ENCODE measurements around the gene FASLG.

The FASLG gene

DNA sequence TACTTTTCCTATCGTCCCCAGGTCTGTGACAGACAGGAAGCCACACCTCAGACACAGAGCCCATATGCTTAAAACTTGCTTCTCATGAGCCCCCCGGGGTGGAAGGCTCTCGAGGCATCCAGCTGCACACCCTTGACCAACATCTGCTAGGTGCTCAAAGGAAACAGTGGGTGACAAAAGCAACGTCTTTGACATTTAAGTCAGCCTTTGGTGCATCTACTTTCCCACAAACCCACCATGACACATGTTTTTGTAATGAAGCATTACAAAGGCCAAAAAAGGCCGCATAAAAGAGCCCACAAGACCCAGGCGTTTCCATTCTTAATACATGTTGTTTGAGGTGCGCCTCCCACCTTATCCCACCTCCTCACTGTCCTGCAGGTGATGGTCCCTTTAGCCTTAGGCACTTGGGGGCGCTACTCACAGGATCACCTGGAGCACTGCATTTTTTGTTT is 11.8 kb upstream of the FASLG start:
- no peak overlapping the region for H3K27ac ChIP-seq (ENCODE audit: low read length)

DNA sequence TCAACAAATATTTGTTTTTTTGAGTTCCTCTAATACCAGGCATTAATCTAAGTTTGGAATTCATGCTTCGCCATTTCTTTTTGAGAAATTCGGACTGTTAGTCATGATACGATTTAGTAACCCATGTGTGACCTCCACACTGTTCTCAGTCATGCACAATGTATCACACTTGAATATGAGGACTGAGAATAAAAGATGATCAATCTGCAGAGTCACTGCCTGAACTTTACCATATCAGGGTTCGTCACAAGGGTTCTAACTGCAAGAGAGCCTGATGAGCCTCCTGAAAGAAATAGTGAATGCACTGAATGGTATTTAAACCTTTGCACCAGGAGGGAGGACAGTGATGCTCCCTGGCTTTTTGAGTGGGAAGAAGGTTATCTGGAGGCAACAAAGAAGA is 10.9 kb upstream of the FASLG start:
- Histone ChIP-seq H3K9me3 (ENCODE audit: control insufficient read depth in 1 of 2, low read length in 2 of 2) (no peaks in the 10 kb centered on the region), H3K27me3 (ENCODE audit: low read depth, low read length) (no peaks in the 10 kb centered on the region), H3K36me3 (ENCODE audit: control insufficient read depth in 1 of 2, insufficient read depth in 2 of 2, low read length in 2 of 2) (no peaks in the 10 kb centered on the region), H3K27ac (ENCODE audit: low read length) (no peak overlapping the region), H3K4me3 (ENCODE audit: low read depth in 1 of 2, low read length in 2 of 2) (no peak overlapping the region), H3K4me1 (ENCODE audit: control insufficient read depth in 1 of 2, insufficient read depth in 2 of 2, low read length in 2 of 2) (no peaks in the 10 kb centered on the region)

More for the DNA sequence above, 11.8 kb upstream of the FASLG start:
- H3K27me3 ChIP-seq (ENCODE audit: low read depth, low read length), result no peaks in the 10 kb centered on the region
- no peaks in the 10 kb centered on the region for H3K4me1 ChIP-seq (ENCODE audit: control insufficient read depth in 1 of 2, insufficient read depth in 2 of 2, low read length in 2 of 2)
- H3K36me3 ChIP-seq (ENCODE audit: control insufficient read depth in 1 of 2, insufficient read depth in 2 of 2, low read length in 2 of 2), result no peaks in the 10 kb centered on the region
- H3K9me3 ChIP-seq (ENCODE audit: control insufficient read depth in 1 of 2, low read length in 2 of 2), result no peaks in the 10 kb centered on the region
- no peak overlapping the region for H3K4me3 ChIP-seq (ENCODE audit: low read depth in 1 of 2, low read length in 2 of 2)

DNA sequence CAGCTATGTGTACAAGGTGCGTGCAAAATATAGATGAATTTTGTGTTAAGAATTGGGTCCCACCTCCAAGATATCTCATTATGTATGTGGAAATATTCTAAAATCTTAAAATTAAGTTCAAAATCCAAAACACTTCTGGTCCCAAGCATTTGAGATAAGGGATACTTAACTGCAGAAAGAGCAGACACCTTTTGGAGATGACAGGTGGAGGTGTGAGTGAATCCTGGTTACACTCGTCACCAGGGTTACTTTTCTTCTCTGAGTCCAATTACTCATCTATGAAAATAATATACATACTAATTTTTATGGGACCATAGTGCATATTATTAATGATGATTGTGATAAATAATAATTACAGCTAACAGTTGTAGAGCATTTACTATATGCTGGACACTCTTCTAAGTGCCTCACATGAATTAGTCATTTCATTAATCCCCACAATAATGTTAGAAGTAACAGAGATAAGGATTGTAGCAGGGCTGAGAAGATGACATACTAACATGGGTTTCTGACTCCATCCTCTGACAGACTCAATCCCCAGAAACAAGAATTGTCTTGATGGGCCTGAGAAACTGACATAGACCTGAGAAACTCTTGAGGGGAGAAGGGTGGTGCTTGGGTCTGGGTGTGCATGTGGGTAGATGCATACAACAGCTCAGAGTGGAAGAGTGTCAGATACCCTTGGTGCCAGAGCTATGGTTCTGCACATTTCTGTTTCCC is 8.3 kb upstream of the FASLG start:
- H3K4me1 ChIP-seq (ENCODE audit: control insufficient read depth in 1 of 2, insufficient read depth in 2 of 2, low read length in 2 of 2), result no peaks in the 10 kb centered on the region
- H3K27me3 ChIP-seq (ENCODE audit: low read depth, low read length), result no peaks in the 10 kb centered on the region
- no peaks in the 10 kb centered on the region for H3K9me3 ChIP-seq (ENCODE audit: control insufficient read depth in 1 of 2, low read length in 2 of 2)
- H3K36me3 ChIP-seq (ENCODE audit: control insufficient read depth in 1 of 2, insufficient read depth in 2 of 2, low read length in 2 of 2), result no peaks in the 10 kb centered on the region
- no peak overlapping the region for H3K27ac ChIP-seq (ENCODE audit: low read length)
- no peak overlapping the region for H3K4me3 ChIP-seq (ENCODE audit: low read depth in 1 of 2, low read length in 2 of 2)

DNA sequence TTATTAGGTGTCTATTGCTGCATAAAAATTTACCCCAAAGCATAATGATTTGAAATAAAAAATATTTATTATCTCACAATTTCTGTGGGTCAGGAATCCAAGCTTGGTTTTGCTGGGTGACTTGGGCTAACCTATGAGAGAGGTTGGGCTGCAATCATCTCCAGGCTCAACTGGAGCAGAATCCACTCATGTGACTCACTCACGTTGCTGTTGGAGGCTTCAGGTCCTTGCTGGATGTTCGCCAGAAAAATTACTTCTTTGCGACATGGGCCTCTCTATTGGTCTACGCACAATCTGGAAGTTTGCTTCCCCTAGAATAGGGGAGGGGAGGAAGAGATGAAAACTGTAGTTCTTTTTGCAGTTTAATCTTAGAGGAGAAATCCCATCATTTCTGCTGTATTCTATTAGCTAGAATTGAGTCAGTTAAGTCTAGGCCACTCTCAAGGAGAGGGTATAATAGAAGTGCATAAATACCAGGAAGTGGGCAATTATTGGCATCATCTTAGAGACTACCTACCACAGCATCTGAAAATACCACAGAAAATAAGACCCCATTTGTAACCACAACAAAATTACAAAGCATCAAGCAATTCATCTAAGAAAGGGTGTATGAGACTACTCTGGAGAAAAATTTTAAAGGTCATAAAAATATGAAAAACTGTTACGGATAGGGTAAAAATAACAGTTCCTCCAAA is 5.7 kb upstream of the FASLG start:
- Histone ChIP-seq H3K36me3 (ENCODE audit: control insufficient read depth in 1 of 2, insufficient read depth in 2 of 2, low read length in 2 of 2) (no peaks in the 10 kb centered on the region), H3K27ac (ENCODE audit: low read length) (no peak overlapping the region), H3K4me3 (ENCODE audit: low read depth in 1 of 2, low read length in 2 of 2) (no peak overlapping the region), H3K9me3 (ENCODE audit: control insufficient read depth in 1 of 2, low read length in 2 of 2) (no peaks in the 10 kb centered on the region), H3K4me1 (ENCODE audit: control insufficient read depth in 1 of 2, insufficient read depth in 2 of 2, low read length in 2 of 2) (no peaks in the 10 kb centered on the region), H3K27me3 (ENCODE audit: low read depth, low read length) (no peaks in the 10 kb centered on the region)

DNA sequence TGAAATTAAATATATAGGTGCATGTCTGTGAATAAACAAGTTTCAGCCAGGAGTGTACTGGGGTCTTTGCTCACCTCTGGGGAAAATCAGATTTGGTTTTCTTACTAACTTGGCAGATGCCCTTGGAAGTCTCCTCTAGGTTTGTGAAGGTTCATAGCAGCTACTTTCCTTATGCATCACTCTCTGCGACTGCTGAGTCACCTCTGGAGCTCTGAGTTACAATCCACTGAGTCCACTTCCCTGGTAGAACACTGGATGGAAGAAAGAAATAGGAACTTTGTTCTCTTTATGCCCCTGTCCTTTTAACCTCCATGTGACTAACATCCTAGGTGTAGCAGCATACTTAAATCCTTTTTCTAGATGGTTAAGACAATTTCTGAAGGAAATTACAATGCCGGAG is 4.4 kb upstream of the FASLG start:
- no peaks in the 10 kb centered on the region for H3K27me3 ChIP-seq (ENCODE audit: low read depth, low read length)
- no peaks in the 10 kb centered on the region for H3K4me1 ChIP-seq (ENCODE audit: control insufficient read depth in 1 of 2, insufficient read depth in 2 of 2, low read length in 2 of 2)
- H3K36me3 ChIP-seq (ENCODE audit: control insufficient read depth in 1 of 2, insufficient read depth in 2 of 2, low read length in 2 of 2), result no peaks in the 10 kb centered on the region
- H3K27ac ChIP-seq (ENCODE audit: low read length), result no peak overlapping the region
- H3K4me3 ChIP-seq (ENCODE audit: low read depth in 1 of 2, low read length in 2 of 2), result no peak overlapping the region
- H3K9me3 ChIP-seq (ENCODE audit: control insufficient read depth in 1 of 2, low read length in 2 of 2), result no peaks in the 10 kb centered on the region

DNA sequence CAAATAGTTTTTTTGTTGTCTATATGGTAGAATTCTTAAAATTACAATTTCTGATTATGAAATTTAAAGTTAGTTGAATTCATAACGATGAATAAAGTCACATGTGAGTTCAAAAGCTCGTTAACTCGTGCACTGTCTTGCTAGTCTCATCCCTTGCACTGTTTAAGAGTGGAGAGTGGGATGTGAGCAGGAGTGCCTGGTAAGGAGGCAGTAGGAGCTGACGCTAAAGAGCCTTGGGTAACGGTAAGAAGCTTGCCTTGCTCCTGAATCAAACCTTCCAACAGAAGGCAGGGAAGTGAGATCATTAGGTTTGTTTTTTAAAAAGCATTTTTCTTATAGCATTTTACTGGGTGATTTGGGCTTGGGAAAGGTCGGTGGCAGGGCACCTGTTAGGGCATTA is 2.3 kb upstream of the FASLG start:
- H3K4me3 ChIP-seq (ENCODE audit: low read depth in 1 of 2, low read length in 2 of 2), result no peak overlapping the region
- no peaks in the 10 kb centered on the region for H3K27me3 ChIP-seq (ENCODE audit: low read depth, low read length)
- H3K36me3 ChIP-seq (ENCODE audit: control insufficient read depth in 1 of 2, insufficient read depth in 2 of 2, low read length in 2 of 2), result no peaks in the 10 kb centered on the region
- no peaks in the 10 kb centered on the region for H3K4me1 ChIP-seq (ENCODE audit: control insufficient read depth in 1 of 2, insufficient read depth in 2 of 2, low read length in 2 of 2)
- no peak overlapping the region for H3K27ac ChIP-seq (ENCODE audit: low read length)
- H3K9me3 ChIP-seq (ENCODE audit: control insufficient read depth in 1 of 2, low read length in 2 of 2), result no peaks in the 10 kb centered on the region

DNA sequence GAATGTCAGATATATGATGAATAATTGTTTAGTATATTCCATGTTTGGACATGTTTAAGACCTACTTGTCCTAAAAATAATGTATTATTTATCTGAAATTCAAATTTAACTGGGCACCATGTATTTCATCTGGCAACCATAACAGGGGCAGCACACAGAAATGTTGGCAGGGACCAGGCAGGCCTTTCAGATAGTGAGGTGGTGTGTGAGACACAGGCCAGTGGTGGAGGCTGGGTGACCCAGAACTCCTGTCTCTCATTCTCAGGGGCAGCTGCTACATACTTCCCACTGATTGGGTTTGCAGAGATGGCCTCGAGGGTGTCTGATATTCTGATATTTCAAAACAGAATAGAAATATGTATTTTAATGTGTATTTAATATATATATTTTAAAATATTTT is 1.3 kb upstream of the FASLG start:
- no peak overlapping the region for H3K4me3 ChIP-seq (ENCODE audit: low read depth in 1 of 2, low read length in 2 of 2)
- H3K27ac ChIP-seq (ENCODE audit: low read length), result no peak overlapping the region
- no peaks in the 10 kb centered on the region for H3K9me3 ChIP-seq (ENCODE audit: control insufficient read depth in 1 of 2, low read length in 2 of 2)
- no peaks in the 10 kb centered on the region for H3K4me1 ChIP-seq (ENCODE audit: control insufficient read depth in 1 of 2, insufficient read depth in 2 of 2, low read length in 2 of 2)
- no peaks in the 10 kb centered on the region for H3K27me3 ChIP-seq (ENCODE audit: low read depth, low read length)
- H3K36me3 ChIP-seq (ENCODE audit: control insufficient read depth in 1 of 2, insufficient read depth in 2 of 2, low read length in 2 of 2), result no peaks in the 10 kb centered on the region

DNA sequence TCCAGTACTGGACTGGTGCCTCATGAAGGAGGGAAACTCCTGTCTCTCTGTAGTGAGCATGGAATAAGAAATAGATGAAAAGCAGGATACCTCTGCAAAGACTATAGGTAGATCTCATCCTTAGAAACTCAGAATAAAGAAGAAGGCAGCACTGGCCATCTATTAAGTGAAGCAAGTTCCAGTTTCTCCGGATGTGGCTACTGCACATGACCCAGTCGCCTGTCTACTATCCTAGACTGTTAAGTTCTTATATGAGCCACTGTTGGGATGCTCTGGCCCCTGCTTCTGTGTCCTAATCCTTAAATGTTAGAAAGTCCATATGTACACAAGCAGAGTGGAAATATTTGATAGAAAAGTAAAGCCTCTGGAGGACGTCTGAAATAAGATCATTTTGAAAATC is 2.2 kb downstream of the FASLG start:
- Histone ChIP-seq H3K9me3 (ENCODE audit: control insufficient read depth in 1 of 2, low read length in 2 of 2) (no peaks in the 10 kb centered on the region), H3K27me3 (ENCODE audit: low read depth, low read length) (no peaks in the 10 kb centered on the region), H3K36me3 (ENCODE audit: control insufficient read depth in 1 of 2, insufficient read depth in 2 of 2, low read length in 2 of 2) (no peaks in the 10 kb centered on the region), H3K4me3 (ENCODE audit: low read depth in 1 of 2, low read length in 2 of 2) (no peak overlapping the region), H3K4me1 (ENCODE audit: control insufficient read depth in 1 of 2, insufficient read depth in 2 of 2, low read length in 2 of 2) (no peaks in the 10 kb centered on the region), H3K27ac (ENCODE audit: low read length) (no peak overlapping the region)

DNA sequence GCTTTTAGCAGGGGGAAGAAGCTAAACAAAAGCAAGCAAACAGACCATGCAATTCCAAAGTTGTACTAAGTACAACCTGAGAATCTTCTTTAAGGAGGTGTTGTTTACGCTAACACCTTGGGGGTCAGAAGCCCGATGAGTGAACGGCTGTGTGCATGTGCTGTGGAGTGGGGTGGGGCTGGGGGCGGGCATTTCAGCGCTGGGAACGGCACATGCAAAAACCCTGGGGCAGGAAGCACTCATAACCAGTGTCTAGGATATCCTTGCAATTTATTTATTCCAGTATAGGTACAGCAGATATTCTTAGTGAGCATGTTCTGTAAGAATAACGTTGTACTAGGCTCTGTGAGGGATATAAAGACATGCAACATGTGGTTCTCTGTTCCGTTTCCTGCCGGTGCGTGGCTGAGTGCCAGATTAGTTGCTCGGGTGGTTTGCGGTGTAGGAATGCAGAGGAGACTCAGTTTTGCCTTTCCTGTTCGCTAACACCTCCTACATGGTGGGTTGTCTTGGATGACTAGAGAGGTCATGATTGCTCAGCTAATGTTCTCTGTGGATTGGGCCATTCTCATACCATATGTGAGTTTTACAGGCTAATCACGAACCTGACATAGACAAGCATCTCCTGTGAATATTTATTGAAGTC is 3.7 kb downstream of the FASLG start:
- Histone ChIP-seq H3K27ac (ENCODE audit: low read length) (no peak overlapping the region), H3K36me3 (ENCODE audit: control insufficient read depth in 1 of 2, insufficient read depth in 2 of 2, low read length in 2 of 2) (no peaks in the 10 kb centered on the region), H3K27me3 (ENCODE audit: low read depth, low read length) (no peaks in the 10 kb centered on the region), H3K4me3 (ENCODE audit: low read depth in 1 of 2, low read length in 2 of 2) (no peak overlapping the region), H3K9me3 (ENCODE audit: control insufficient read depth in 1 of 2, low read length in 2 of 2) (no peaks in the 10 kb centered on the region), H3K4me1 (ENCODE audit: control insufficient read depth in 1 of 2, insufficient read depth in 2 of 2, low read length in 2 of 2) (no peaks in the 10 kb centered on the region)

DNA sequence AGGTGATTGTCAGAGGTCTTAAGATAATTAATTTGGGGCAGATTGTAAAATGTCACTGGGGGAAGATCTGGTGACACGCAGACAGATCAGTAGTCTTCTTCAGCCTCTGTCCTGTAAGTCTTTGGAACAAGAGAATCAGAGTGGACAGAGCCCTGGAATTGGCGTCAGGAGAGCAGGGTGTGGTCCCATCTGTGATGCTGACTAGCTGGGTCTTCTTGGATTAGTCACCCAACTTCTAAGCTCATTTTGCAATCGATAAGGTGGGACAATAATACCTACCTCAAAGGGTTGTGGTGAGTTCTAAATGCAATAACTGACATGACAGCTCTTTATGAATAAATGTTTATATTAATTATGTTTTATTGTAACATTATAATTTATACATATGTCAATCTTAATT is 4.8 kb downstream of the FASLG start:
- H3K9me3 ChIP-seq (ENCODE audit: control insufficient read depth in 1 of 2, low read length in 2 of 2), result no peaks in the 10 kb centered on the region
- no peak overlapping the region for H3K27ac ChIP-seq (ENCODE audit: low read length)
- no peaks in the 10 kb centered on the region for H3K27me3 ChIP-seq (ENCODE audit: low read depth, low read length)
- H3K4me3 ChIP-seq (ENCODE audit: low read depth in 1 of 2, low read length in 2 of 2), result no peak overlapping the region
- no peaks in the 10 kb centered on the region for H3K4me1 ChIP-seq (ENCODE audit: control insufficient read depth in 1 of 2, insufficient read depth in 2 of 2, low read length in 2 of 2)
- H3K36me3 ChIP-seq (ENCODE audit: control insufficient read depth in 1 of 2, insufficient read depth in 2 of 2, low read length in 2 of 2), result no peaks in the 10 kb centered on the region

DNA sequence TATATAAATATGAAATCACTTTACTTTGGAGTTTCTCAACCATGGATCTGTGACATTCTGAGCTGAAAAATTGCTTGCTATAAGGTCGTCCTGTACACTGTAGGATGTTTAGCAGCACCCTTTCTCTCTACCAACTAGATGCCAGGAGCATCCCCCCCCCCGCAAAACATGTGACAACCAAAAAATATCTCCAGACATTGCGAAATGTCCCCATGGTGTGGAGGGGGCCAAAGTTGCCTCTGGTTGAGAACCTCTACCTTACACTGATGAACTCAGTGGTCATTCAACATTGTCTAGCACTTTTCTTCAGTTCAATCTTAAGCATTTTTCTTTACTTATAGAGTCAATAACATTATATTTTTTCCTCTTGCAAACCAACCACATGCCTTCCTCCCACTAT is 9.2 kb downstream of the FASLG start:
- no peaks in the 10 kb centered on the region for H3K27me3 ChIP-seq (ENCODE audit: low read depth, low read length)
- no peaks in the 10 kb centered on the region for H3K9me3 ChIP-seq (ENCODE audit: control insufficient read depth in 1 of 2, low read length in 2 of 2)
- no peak overlapping the region for H3K27ac ChIP-seq (ENCODE audit: low read length)
- no peak overlapping the region for H3K4me3 ChIP-seq (ENCODE audit: low read depth in 1 of 2, low read length in 2 of 2)
- no peaks in the 10 kb centered on the region for H3K4me1 ChIP-seq (ENCODE audit: control insufficient read depth in 1 of 2, insufficient read depth in 2 of 2, low read length in 2 of 2)
- no peaks in the 10 kb centered on the region for H3K36me3 ChIP-seq (ENCODE audit: control insufficient read depth in 1 of 2, insufficient read depth in 2 of 2, low read length in 2 of 2)

Measured in muscle layer of duodenum (tissue), 2 donors.